Measurements from ENCODE around the gene CKB. TPM values are rescaled to one million over a fixed set of nuclear protein-coding genes. Genes with fewer than 3 reads are reported as not detected.

The CKB gene
- total and polyA plus RNA-seq, 9 of the 15 experiments (the other 6 are each of a cell fraction or from before 2014, with no cell fraction given): 23.9 to 692 (median 132) TPM

DNA sequence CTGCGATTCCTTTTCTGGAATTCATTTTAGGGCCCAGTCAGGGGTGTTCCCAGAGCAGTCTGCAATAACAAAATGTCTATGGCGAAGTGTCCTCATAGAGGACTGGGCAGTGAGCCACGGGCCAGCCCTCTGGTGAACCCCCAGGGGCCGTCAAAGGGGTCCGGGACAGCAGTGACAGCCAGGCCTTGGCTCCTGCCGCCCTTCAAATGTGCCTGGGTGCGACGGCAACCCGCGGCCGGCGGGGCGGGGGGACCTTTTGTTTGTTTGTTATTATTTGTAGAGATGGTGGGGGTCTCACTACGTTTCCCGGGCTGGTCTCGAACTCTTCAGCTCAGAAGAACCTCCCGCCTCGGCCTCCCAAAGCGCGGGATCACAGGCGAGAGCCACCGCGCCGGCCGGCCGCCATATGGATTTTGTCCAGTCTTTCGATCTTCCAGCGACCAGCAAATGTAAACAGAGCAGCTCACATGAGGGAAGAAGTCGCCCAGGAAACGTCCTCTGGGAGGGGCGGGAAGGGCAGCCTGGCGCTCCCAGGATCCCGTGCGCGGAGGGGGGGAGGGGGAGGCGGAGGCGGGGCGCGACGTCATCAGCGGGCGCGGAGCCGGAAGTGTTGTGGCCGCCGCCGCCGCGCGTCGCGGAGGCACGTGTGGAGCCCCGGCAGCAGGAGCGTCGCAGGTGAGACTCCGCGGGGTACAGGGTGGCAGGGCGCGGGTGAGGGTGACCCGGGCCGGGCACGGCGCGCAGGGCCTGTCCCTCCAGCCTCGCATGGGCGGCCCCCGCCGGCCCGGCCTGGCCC, 6.2 kb upstream of the CKB start, which contains the start of gene TRMT61A (continued):
- TF ChIP-seq YY1 (IDR thresholded peaks at IDR 0.05; ENCODE audit: borderline replicate concordance in 1 of 3, control insufficient read depth in 1 of 3, extremely low read depth in 1 of 3, insufficient read depth in 3 of 3, insufficient read length in 1 of 3, insufficient replicate concordance in 2 of 3, low read depth in 1 of 3, low read length in 2 of 3): peak in 1 of 3 experiments; percentile 23
- no peak for TF ChIP-seq ZSCAN29 (IDR thresholded peaks at IDR 0.05)
- peak; percentile 69 for TF ChIP-seq CXXC5 (CRISPR knock-in tag; IDR thresholded peaks at IDR 0.05)
- 0 out of 3 replicates have a peak, but pooled peaks of 1 of the 2 experiments have one; percentile 20 for TF ChIP-seq CBX3 (IDR thresholded peaks at IDR 0.05; ENCODE audit: borderline replicate concordance in 1 of 2, low read length in 2 of 2)
- no peak for TF ChIP-seq TARDBP (IDR thresholded peaks at IDR 0.05)
- no peak for TF ChIP-seq NR2C2 (CRISPR knock-in tag; IDR thresholded peaks at IDR 0.05)
- TF ChIP-seq NR2C2 (tag; IDR thresholded peaks at IDR 0.05): peak; percentile 53
- no peak for TF ChIP-seq SRSF1 (IDR thresholded peaks at IDR 0.05; ENCODE audit: low read depth, low read length)
- TF ChIP-seq, protein P1, sequence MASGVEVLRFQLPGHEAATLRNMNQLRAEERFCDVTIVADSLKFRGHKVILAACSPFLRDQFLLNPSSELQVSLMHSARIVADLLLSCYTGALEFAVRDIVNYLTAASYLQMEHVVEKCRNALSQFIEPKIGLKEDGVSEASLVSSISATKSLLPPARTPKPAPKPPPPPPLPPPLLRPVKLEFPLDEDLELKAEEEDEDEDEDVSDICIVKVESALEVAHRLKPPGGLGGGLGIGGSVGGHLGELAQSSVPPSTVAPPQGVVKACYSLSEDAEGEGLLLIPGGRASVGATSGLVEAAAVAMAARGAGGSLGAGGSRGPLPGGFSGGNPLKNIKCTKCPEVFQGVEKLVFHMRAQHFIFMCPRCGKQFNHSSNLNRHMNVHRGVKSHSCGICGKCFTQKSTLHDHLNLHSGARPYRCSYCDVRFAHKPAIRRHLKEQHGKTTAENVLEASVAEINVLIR (CRISPR knock-in tag; IDR thresholded peaks at IDR 0.05): peak; percentile 61
- peak; percentile 59 for TF ChIP-seq RBBP5 (IDR thresholded peaks at IDR 0.05; ENCODE audit: borderline replicate concordance, insufficient read depth, low read length, poor library complexity, severe bottlenecking)
- TF ChIP-seq, protein P2, sequence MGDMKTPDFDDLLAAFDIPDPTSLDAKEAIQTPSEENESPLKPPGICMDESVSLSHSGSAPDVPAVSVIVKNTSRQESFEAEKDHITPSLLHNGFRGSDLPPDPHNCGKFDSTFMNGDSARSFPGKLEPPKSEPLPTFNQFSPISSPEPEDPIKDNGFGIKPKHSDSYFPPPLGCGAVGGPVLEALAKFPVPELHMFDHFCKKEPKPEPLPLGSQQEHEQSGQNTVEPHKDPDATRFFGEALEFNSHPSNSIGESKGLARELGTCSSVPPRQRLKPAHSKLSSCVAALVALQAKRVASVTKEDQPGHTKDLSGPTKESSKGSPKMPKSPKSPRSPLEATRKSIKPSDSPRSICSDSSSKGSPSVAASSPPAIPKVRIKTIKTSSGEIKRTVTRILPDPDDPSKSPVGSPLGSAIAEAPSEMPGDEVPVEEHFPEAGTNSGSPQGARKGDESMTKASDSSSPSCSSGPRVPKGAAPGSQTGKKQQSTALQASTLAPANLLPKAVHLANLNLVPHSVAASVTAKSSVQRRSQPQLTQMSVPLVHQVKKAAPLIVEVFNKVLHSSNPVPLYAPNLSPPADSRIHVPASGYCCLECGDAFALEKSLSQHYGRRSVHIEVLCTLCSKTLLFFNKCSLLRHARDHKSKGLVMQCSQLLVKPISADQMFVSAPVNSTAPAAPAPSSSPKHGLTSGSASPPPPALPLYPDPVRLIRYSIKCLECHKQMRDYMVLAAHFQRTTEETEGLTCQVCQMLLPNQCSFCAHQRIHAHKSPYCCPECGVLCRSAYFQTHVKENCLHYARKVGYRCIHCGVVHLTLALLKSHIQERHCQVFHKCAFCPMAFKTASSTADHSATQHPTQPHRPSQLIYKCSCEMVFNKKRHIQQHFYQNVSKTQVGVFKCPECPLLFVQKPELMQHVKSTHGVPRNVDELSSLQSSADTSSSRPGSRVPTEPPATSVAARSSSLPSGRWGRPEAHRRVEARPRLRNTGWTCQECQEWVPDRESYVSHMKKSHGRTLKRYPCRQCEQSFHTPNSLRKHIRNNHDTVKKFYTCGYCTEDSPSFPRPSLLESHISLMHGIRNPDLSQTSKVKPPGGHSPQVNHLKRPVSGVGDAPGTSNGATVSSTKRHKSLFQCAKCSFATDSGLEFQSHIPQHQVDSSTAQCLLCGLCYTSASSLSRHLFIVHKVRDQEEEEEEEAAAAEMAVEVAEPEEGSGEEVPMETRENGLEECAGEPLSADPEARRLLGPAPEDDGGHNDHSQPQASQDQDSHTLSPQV (IDR thresholded peaks at IDR 0.05): 0 out of 2 replicates have a peak, but pooled peaks have one; percentile 28
- TF ChIP-seq, protein P3, sequence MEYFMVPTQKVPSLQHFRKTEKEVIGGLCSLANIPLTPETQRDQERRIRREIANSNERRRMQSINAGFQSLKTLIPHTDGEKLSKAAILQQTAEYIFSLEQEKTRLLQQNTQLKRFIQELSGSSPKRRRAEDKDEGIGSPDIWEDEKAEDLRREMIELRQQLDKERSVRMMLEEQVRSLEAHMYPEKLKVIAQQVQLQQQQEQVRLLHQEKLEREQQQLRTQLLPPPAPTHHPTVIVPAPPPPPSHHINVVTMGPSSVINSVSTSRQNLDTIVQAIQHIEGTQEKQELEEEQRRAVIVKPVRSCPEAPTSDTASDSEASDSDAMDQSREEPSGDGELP (CRISPR knock-in tag; IDR thresholded peaks at IDR 0.05; ENCODE audit: borderline replicate concordance): peak; percentile 45; the same call in 1 of the 2 replicates
- TF ChIP-seq, protein P4, sequence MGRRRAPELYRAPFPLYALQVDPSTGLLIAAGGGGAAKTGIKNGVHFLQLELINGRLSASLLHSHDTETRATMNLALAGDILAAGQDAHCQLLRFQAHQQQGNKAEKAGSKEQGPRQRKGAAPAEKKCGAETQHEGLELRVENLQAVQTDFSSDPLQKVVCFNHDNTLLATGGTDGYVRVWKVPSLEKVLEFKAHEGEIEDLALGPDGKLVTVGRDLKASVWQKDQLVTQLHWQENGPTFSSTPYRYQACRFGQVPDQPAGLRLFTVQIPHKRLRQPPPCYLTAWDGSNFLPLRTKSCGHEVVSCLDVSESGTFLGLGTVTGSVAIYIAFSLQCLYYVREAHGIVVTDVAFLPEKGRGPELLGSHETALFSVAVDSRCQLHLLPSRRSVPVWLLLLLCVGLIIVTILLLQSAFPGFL (CRISPR knock-in tag; IDR thresholded peaks at IDR 0.05): no peak
- TF ChIP-seq ELF2 (CRISPR knock-in tag; IDR thresholded peaks at IDR 0.05): peak; percentile 89
- TF ChIP-seq ZNF133 (CRISPR knock-in tag; IDR thresholded peaks at IDR 0.05): no peak
- no peak for TF ChIP-seq ZNF583 (CRISPR knock-in tag; IDR thresholded peaks at IDR 0.05)
- TF ChIP-seq PHF8 (IDR thresholded peaks at IDR 0.05; ENCODE audit: borderline replicate concordance, low read length): peak; percentile 72; the same call in 1 of the 2 replicates
- peak; percentile 97 to 99 for TF ChIP-seq SIN3A (IDR thresholded peaks at IDR 0.05; ENCODE audit: borderline replicate concordance in 2 of 2, control insufficient read depth in 1 of 2, low read depth in 2 of 2, low read length in 2 of 2)
- peak; percentile 56 for TF ChIP-seq TBP (optimal IDR thresholded peaks at IDR 0.05; ENCODE audit: low read depth, low read length)
